H9 (cell line): ENCODE results near the gene SFMBT1. TPM values are rescaled to one million over a fixed set of nuclear protein-coding genes. Genes with fewer than 3 reads are reported as not detected.

Experiments used
- DNase-seq: peaks from one replicate; pipeline ENCODE4 v3.0.0-alpha.2; 2017
- H2AFZ ChIP-seq: one replicate; pipeline ENCODE4 v1.6.1; 2013; ENCODE audit warnings: mild to moderate bottlenecking, low read length, control low read depth, moderate library complexity
- H2AK5ac ChIP-seq: 2 replicates; pipeline ENCODE4 v1.6.1; 2013; ENCODE audit warnings: low read length, control low read depth, mixed read lengths; ENCODE audit not compliant: insufficient read length
- H2BK120ac ChIP-seq: one replicate; pipeline ENCODE4 v1.6.1; 2013; ENCODE audit warnings: low read depth, mild to moderate bottlenecking, low read length, control low read depth, inconsistent platforms; ENCODE audit not compliant: poor library complexity, severe bottlenecking
- H2BK12ac ChIP-seq: 2 replicates; pipeline ENCODE4 v1.6.1; 2013; ENCODE audit warnings: low read length, control low read depth, mixed read lengths, low read depth; ENCODE audit not compliant: insufficient read length
- H2BK15ac ChIP-seq: 2 replicates; pipeline ENCODE4 v1.6.1; 2013; ENCODE audit warnings: low read depth, low read length, control low read depth
- H2BK20ac ChIP-seq: one replicate; pipeline ENCODE4 v1.6.1; 2013; ENCODE audit warnings: low read depth, mild to moderate bottlenecking, low read length, control low read depth, inconsistent platforms; ENCODE audit not compliant: poor library complexity, severe bottlenecking
- H2BK5ac ChIP-seq: 2 replicates; pipeline ENCODE4 v1.6.1; 2013; ENCODE audit warnings: low read length, control low read depth, mixed read lengths; ENCODE audit not compliant: insufficient read length
- H3K14ac ChIP-seq: 2 replicates; pipeline ENCODE4 v1.6.1; 2013; ENCODE audit warnings: low read length, control low read depth; ENCODE audit not compliant: insufficient read depth
- H3K18ac ChIP-seq: 2 replicates; pipeline ENCODE4 v1.6.1; 2013; ENCODE audit warnings: low read depth, mild to moderate bottlenecking, mixed read lengths, low read length, control low read depth; ENCODE audit not compliant: insufficient read length
- H3K23ac ChIP-seq: 2 replicates; pipeline ENCODE4 v1.6.1; 2013; ENCODE audit warnings: low read length, control low read depth, mixed read lengths, low read depth; ENCODE audit not compliant: insufficient read length
- H3K23me2 ChIP-seq: 2 replicates; pipeline ENCODE4 v1.6.1; 2013; ENCODE audit warnings: low read depth, mild to moderate bottlenecking, mixed read lengths, low read length, control low read depth; ENCODE audit not compliant: insufficient read length, poor library complexity, severe bottlenecking
- H3K27ac ChIP-seq: 2 replicates; pipeline ENCODE4 v1.5.1; 2013; ENCODE audit warnings: low read length, control low read depth, mixed read lengths, low read depth; ENCODE audit not compliant: insufficient read length
- H3K27me3 ChIP-seq: 2 replicates; pipeline ENCODE4 v1.6.1; 2013; ENCODE audit warnings: low read length, control low read depth, inconsistent platforms; ENCODE audit not compliant: insufficient read depth
- H3K4ac ChIP-seq: 2 replicates; pipeline ENCODE4 v1.6.1; 2013; ENCODE audit warnings: low read depth, mild to moderate bottlenecking, control low read depth, inconsistent platforms, low read length, moderate library complexity
- H3K4me1 ChIP-seq: 2 replicates; pipeline ENCODE4 v1.6.1; 2013; ENCODE audit warnings: low read length, control low read depth, inconsistent platforms; ENCODE audit not compliant: insufficient read depth
- H3K4me2 ChIP-seq: 2 replicates; pipeline ENCODE4 v1.6.1; 2013; ENCODE audit warnings: low read length, control low read depth, mixed read lengths; ENCODE audit not compliant: insufficient read length, insufficient read depth
- H3K56ac ChIP-seq: 2 replicates; pipeline ENCODE4 v1.6.1; 2013; ENCODE audit warnings: low read depth, mild to moderate bottlenecking, mixed read lengths, low read length, control low read depth; ENCODE audit not compliant: insufficient read length
- H3K79me1 ChIP-seq: 2 replicates; pipeline ENCODE4 v1.6.1; 2013; ENCODE audit warnings: low read depth, mild to moderate bottlenecking, moderate library complexity, low read length, control low read depth, inconsistent platforms; ENCODE audit not compliant: insufficient read depth, poor library complexity, severe bottlenecking
- H3K79me2 ChIP-seq: 2 replicates; pipeline ENCODE4 v1.6.1; 2013; ENCODE audit warnings: low read length, control low read depth, inconsistent platforms; ENCODE audit not compliant: insufficient read depth
- H3K9ac ChIP-seq: 2 replicates; pipeline ENCODE4 v1.6.1; 2013; ENCODE audit warnings: low read length, control low read depth, mixed read lengths; ENCODE audit not compliant: insufficient read length; ENCODE audit errors: extremely low read depth
- H3K9me3 ChIP-seq: one replicate; pipeline ENCODE4 v1.6.1; 2013; ENCODE audit warnings: low read depth, low read length, inconsistent platforms; ENCODE audit not compliant: control insufficient read depth
- H3T11ph ChIP-seq: one replicate; pipeline ENCODE4 v1.6.1; 2013; ENCODE audit warnings: mild to moderate bottlenecking, low read length, control low read depth, inconsistent platforms
- H4K20me1 ChIP-seq: one replicate; pipeline ENCODE4 v1.6.1; 2013; ENCODE audit not compliant: control insufficient read depth, insufficient read length, insufficient read depth
- H4K5ac ChIP-seq: 2 replicates; pipeline ENCODE4 v1.6.1; 2013; ENCODE audit warnings: low read depth, mild to moderate bottlenecking, mixed read lengths, low read length, control low read depth; ENCODE audit not compliant: insufficient read length
- H4K8ac ChIP-seq: replicated peaks from 2 replicates; pipeline ENCODE4 v1.6.1; 2013; ENCODE audit warnings: low read length, control low read depth, mixed read lengths, low read depth; ENCODE audit not compliant: insufficient read length
- H4K91ac ChIP-seq: 2 replicates; pipeline ENCODE4 v1.6.1; 2013; ENCODE audit warnings: low read depth, mild to moderate bottlenecking, moderate library complexity, mixed read lengths, low read length, control low read depth; ENCODE audit not compliant: insufficient read length
- H3K27ac Mint-ChIP-seq, 3 experiments: 2 replicates in 2 of 3; 3 replicates in 1 of 3; pipeline ENCODE4 v1.8.0; 2020 to 2021; ENCODE audit warnings: mixed read lengths in 3 of 3, mild to moderate bottlenecking in 1 of 3, moderate library complexity in 1 of 3
- H3K27me3 Mint-ChIP-seq: 2 replicates; pipeline ENCODE4 v1.8.0; 2021; ENCODE audit warnings: low read depth, mild to moderate bottlenecking, moderate library complexity, mixed read lengths
- H3K36me3 Mint-ChIP-seq, 3 experiments: 2 replicates in 2 of 3; 3 replicates in 1 of 3; pipeline ENCODE4 v1.8.0; 2020 to 2021; ENCODE audit warnings: low read depth in 3 of 3, mixed read lengths in 3 of 3; ENCODE audit not compliant: insufficient read depth in 1 of 3
- H3K4me1 Mint-ChIP-seq, 2 experiments: 2 replicates each; pipeline ENCODE4 v1.8.0; 2020; ENCODE audit warnings: mixed read lengths in 2 of 2
- H3K4me3 Mint-ChIP-seq, 2 experiments: 2 replicates in 1 of 2; 3 replicates in 1 of 2; pipeline ENCODE4 v1.8.0; 2020 to 2021; ENCODE audit warnings: mild to moderate bottlenecking in 2 of 2, mixed read lengths in 2 of 2, moderate library complexity in 1 of 2
- H3K9me3 Mint-ChIP-seq, 2 experiments: 2 replicates in 1 of 2; 3 replicates in 1 of 2; pipeline ENCODE4 v1.8.0; 2020; ENCODE audit warnings: mild to moderate bottlenecking in 2 of 2, mixed read lengths in 2 of 2, moderate library complexity in 1 of 2
- CTCF ChIP-seq: fragments of 200-600 bp; sonication (generic); conservative IDR thresholded peaks from 3 replicates; pipeline ENCODE4 v1.8.0; 2021; ENCODE audit warnings: antibody characterized with exemption, mild to moderate bottlenecking
- WGBS: extraction: QIAGEN DNeasy Blood & Tissue Kit; methylation state at CpG from one replicate; pipeline ENCODE4 v1.1.7; 2013; ENCODE audit warnings: missing lambda C conversion rate, low lambda C conversion rate, mixed read lengths; ENCODE audit not compliant: insufficient read length; ENCODE audit errors: extremely low coverage; 5-methylcytosine and 5-hydroxymethylcytosine counted together
- total RNA-seq: library from RNA; stranded (reverse); gene quantifications from 2 replicates; pipeline ENCODE4 v1.2.1, GENCODE V29; 2021

Gene SFMBT1
- total RNA-seq, 1 experiment from 2014 or later, result 15.3 TPM

- H3K4me3 Mint-ChIP-seq, result peak overlapping the region; percentile 85 to 96
- peak; percentile 67 for DNase-seq
- no peaks in the 10 kb centered on the region for H3K9me3 Mint-ChIP-seq
Measured at GRCh38 chr3:52896613-52897012, 149.3 kb downstream of the SFMBT1 start.

More at GRCh38 chr3:52896613-52897012, 149.3 kb downstream of the SFMBT1 start:
- peaks cover 7% of the 10 kb centered on the region for H3K23me2 ChIP-seq
- H2BK12ac ChIP-seq, result no peak overlapping the region
- H4K5ac ChIP-seq, result no peak overlapping the region
- H4K8ac ChIP-seq, result no peak overlapping the region
- no peak overlapping the region for H2AFZ ChIP-seq
- H2BK5ac ChIP-seq, result no peak overlapping the region
- H2BK120ac ChIP-seq, result no peak overlapping the region
- no peaks in the 10 kb centered on the region for H3K9me3 ChIP-seq
- H4K91ac ChIP-seq, result no peak overlapping the region
- TF ChIP-seq CTCF, result no peak
- Mint-ChIP-seq H3K4me1 (peaks cover 15 to 18% of the 10 kb centered on the region in 2 experiments), H3K36me3 (peaks cover 0 to 11% (median 11%) of the 10 kb centered on the region in 3 experiments; a peak in 5 of 7 replicates), H3K27me3 (peaks cover 4% of the 10 kb centered on the region; the same call in 1 of the 2 replicates), H3K27ac (peak overlapping the region; percentile 78 to 89 (median 88); a peak in 6 of 7 replicates)
- peaks cover 9% of the 10 kb centered on the region for H3K79me1 ChIP-seq
- H3K4me2 ChIP-seq, result peak overlapping the region; percentile 87
- H3T11ph ChIP-seq, result no peak overlapping the region
- WGBS, result no CpG with 5 or more reads among the region's 9 CpGs
- no peak overlapping the region for H3K56ac ChIP-seq
- H3K4me1 ChIP-seq, result no peaks in the 10 kb centered on the region; the same call in none of the 2 replicates
- no peak overlapping the region for H2BK20ac ChIP-seq
- H3K27ac ChIP-seq, result no peak overlapping the region
- H3K79me2 ChIP-seq, result peaks cover 3% of the 10 kb centered on the region; the same call in 1 of the 2 replicates
- no peak overlapping the region for H3K23ac ChIP-seq
- H2AK5ac ChIP-seq, result no peak overlapping the region
- H3K9ac ChIP-seq, result peak overlapping the region; percentile 46
- H3K4ac ChIP-seq, result no peak overlapping the region
- H3K14ac ChIP-seq, result no peak overlapping the region
- no peaks in the 10 kb centered on the region for H4K20me1 ChIP-seq
- H2BK15ac ChIP-seq, result no peak overlapping the region
- H3K18ac ChIP-seq, result no peak overlapping the region
- no peaks in the 10 kb centered on the region for H3K27me3 ChIP-seq
